Stimulated activated naive CD8-positive, alpha-beta T cell treated with anti-CD3 and anti-CD28 coated beads, Interleukin-15, Interleukin-2, amounts not matched to agents 100 U/mL and 50 U/mL, for 24 hours (primary cell): ENCODE data around the gene TSR3.
"Not testable (repeated sequence)": the region's sequence is repeated elsewhere in the genome, so short reads cannot be mapped to it uniquely, and the experiment has no call there.

ENCODE experiments used
- ATAC-seq: fragments of 150-1000 bp; cut with Tn5 transposase; one replicate; pipeline ENCODE4 v1.10.0; 2021
- DNase-seq: peaks from one replicate; pipeline ENCODE4 v3.0.0; 2021

The TSR3 gene

GRCh38 chr16:1337486-1337885, 14.2 kb downstream of the TSR3 start:
- no peak for ATAC-seq
- no peak for DNase-seq

GRCh38 chr16:1336619-1337018, 15.1 kb downstream of the TSR3 start:
- DNase-seq = no peak
- no peak for ATAC-seq

GRCh38 chr16:1335996-1336395, 15.7 kb downstream of the TSR3 start:
- DNase-seq (no peak), ATAC-seq (no peak)

GRCh38 chr16:1335211-1335971, 16.3 kb downstream of the TSR3 start:
- DNase-seq (no peak), ATAC-seq (no peak)

- DNase-seq = no peak
- no peak for ATAC-seq
Measured at GRCh38 chr16:1334739-1335138, 16.9 kb downstream of the TSR3 start.

- DNase-seq (no peak), ATAC-seq (no peak)
Measured at GRCh38 chr16:1333854-1334700, 17.6 kb downstream of the TSR3 start.

- DNase-seq = peak; percentile 71
- ATAC-seq = peak; percentile 58
Measured at GRCh38 chr16:1333149-1333812, 18.4 kb downstream of the TSR3 start, which contains the start of gene BAIAP3. TSS of gene BAIAP3 (plus strand) at chr16:1333645. CDS start at chr16:1338550, 4,905 bp downstream.

- ATAC-seq (no peak), DNase-seq (no peak)
Measured at GRCh38 chr16:1332618-1333148, 19.0 kb downstream of the TSR3 start.

GRCh38 chr16:1331712-1332617, 19.7 kb downstream of the TSR3 start:
- ATAC-seq (peak; percentile 23), DNase-seq (peak; percentile 50)

GRCh38 chr16:1330931-1331711, 20.6 kb downstream of the TSR3 start:
- ATAC-seq = no peak
- no peak for DNase-seq

- ATAC-seq (no peak), DNase-seq (peak; percentile 56)
Measured at GRCh38 chr16:1330260-1330914, 21.3 kb downstream of the TSR3 start.

GRCh38 chr16:1328961-1329360, 22.7 kb downstream of the TSR3 start:
- ATAC-seq, DNase-seq: not testable (repeated sequence)

GRCh38 chr16:1328136-1328535, 23.5 kb downstream of the TSR3 start:
- DNase-seq, ATAC-seq: not testable (repeated sequence)

GRCh38 chr16:1327619-1327947, 24.1 kb downstream of the TSR3 start:
- ATAC-seq (no peak), DNase-seq (no peak)

GRCh38 chr16:1326946-1327618, 24.6 kb downstream of the TSR3 start:
- ATAC-seq = peak; percentile 4

GRCh38 chr16:1326391-1326790, 25.3 kb downstream of the TSR3 start:
- DNase-seq = no peak
- no peak for ATAC-seq

More at GRCh38 chr16:1326946-1327618, 24.6 kb downstream of the TSR3 start:
- DNase-seq = no peak

- ATAC-seq (no peak), DNase-seq (no peak)
Measured at GRCh38 chr16:1325673-1326371, 25.9 kb downstream of the TSR3 start.

GRCh38 chr16:1325261-1325660, 26.4 kb downstream of the TSR3 start:
- DNase-seq (no peak), ATAC-seq (no peak)

GRCh38 chr16:1324286-1324826, 27.3 kb downstream of the TSR3 start:
- no peak for ATAC-seq
- no peak for DNase-seq
